NCI-H510A treated with DMSO at 0.1 percent for 48 hours (cell line): ENCODE results near the gene GPR50.

Experiments
- DNase-seq: peaks from one replicate; lab custom pipeline; 2025; lab: John Stamatoyannopoulos, UW

The GPR50 gene

DNA sequence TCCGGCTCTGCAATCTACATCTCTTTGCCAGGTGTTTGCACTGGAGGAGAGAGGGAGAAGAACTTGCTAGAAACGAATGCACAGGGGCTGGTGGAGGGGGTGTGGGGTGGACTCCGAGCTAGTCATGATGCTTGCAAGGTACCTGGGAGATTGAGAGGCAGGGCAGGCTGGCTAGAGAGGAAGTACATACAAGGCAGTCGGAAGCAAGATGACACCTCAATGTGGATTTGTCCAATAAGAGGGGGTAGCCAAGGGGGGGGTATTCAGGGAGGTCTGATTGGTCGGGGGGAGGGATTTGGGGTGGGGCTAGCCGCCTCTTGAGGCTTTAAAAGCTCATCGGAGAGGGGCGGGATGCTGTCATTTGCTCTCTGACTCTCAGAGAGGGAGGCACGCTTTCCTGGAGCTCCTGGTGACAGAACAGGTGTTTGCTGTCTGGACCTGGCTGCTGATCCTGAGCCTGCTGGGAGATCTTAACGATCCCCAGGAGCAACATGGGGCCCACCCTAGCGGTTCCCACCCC, at the start of gene GPR50:
Gene GPR50 (plus strand): TSS at position 354 of the 520 bp plus-strand sequence. CDS start 138 bp downstream, at position 492.
- no peak for DNase-seq

GRCh38 chrX:151132531-151132930, 43.9 kb upstream of the GPR50 start:
- no peak for DNase-seq

DNA sequence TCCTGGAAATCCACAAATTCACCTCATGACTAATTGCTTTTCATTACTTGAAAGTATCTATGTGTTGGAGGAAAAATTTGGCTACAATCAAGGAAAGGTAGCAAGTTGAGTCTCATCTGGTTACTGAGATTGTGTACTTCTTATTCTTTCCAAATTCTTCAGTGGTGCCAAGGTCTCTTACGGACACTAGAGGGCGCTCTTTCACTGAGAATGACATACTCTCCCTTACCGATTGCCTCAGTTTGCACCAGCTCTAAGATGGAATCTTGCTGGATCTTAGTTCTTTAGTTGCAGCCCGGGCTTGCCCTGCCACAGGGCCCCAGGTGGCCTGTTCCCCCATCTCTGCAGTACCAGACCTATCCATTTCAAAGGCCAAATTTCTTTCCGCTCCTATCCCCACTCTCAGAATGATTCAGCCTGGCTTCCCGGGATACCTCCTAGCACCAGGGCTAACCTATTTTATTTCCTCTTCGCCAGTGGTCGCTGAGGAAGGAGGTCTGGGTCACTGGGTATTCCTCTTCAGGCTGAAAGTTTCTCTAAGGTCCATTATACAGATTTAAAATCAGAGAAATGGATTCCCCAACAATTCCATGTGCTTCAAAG, 24.6 kb upstream of the GPR50 start:
- DNase-seq, result peak; percentile 43

DNA sequence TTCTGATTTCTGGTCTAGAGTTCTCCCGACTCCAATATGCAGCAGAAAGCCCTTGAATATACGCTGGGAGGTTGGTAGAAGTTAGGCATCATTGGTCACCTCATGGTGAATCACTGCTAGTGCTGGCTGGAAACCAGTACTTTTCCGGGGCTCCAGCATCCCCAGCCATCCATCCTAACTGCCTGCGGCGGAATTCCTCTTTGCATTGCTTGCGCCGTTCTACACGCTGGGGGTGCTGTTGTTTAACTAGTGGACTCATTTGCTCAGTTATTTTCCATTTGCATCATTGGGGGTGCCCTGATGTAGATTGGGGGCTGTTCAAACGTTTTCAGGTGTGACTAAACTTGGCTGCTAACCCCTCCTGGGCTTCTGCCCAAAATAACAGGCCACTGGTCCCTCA, 23.3 kb upstream of the GPR50 start:
- DNase-seq, result no peak

- DNase-seq, result no peak
Measured at GRCh38 chrX:151153667-151154066, 22.7 kb upstream of the GPR50 start.

- DNase-seq, result no peak
Measured at GRCh38 chrX:151155234-151155633, 21.1 kb upstream of the GPR50 start.

GRCh38 chrX:151161690-151162089, 14.7 kb upstream of the GPR50 start:
- no peak for DNase-seq

- DNase-seq, result no peak
Measured at GRCh38 chrX:151167791-151168345, 8.5 kb upstream of the GPR50 start.

DNA sequence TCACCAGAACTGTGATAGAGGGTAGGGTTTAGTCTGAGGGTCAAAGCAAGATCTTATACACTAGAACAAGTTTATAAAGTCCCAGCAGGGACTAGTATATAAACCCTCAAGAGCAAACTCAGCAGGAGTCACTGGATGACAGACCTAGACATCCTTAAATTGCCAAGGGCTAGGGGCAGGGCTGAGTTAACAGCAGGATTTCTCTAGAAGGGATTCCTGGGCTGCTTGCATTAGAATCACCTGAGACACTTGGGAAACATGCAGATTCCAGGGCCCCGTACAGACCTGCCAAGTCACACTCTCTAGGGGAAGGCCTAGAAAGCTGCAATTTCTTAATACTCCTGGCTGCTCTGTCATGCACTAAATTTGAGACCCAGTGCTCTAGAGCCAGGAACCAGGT, 6.6 kb upstream of the GPR50 start:
- no peak for DNase-seq

DNA sequence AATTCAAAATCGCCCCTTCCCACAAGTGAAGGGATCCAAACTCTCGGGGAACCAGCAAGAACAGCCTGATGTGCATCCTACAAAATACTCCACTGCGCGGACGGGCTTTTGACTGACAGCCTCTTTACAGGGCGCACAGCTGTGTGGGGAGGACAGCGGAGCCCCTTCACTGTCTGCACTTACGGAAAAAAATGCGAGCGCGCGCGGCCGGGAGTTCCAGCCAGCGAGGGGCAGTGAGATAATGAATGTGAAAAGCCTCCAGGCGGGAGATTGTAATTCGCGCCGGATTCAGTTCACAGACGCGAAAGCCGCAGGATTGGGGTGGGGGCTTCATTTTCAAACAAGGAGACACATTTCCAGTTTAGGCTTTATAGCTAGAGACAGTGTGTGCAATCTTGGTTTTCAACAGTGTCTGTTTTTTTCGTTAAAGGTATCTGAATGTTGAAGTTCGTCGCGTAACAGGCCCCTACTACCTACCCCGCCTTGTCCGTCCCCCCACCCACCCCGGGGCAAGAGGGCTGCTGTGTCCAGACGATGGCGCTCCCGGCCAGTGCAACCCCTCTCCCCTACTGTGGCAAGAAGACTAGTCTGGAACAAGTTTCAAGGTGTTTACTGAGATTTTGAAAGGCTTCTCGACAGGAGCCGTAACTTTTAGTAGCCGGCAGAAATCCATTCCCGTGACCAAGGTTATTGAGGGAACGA, 1.7 kb upstream of the GPR50 start:
- DNase-seq, result no peak

DNA sequence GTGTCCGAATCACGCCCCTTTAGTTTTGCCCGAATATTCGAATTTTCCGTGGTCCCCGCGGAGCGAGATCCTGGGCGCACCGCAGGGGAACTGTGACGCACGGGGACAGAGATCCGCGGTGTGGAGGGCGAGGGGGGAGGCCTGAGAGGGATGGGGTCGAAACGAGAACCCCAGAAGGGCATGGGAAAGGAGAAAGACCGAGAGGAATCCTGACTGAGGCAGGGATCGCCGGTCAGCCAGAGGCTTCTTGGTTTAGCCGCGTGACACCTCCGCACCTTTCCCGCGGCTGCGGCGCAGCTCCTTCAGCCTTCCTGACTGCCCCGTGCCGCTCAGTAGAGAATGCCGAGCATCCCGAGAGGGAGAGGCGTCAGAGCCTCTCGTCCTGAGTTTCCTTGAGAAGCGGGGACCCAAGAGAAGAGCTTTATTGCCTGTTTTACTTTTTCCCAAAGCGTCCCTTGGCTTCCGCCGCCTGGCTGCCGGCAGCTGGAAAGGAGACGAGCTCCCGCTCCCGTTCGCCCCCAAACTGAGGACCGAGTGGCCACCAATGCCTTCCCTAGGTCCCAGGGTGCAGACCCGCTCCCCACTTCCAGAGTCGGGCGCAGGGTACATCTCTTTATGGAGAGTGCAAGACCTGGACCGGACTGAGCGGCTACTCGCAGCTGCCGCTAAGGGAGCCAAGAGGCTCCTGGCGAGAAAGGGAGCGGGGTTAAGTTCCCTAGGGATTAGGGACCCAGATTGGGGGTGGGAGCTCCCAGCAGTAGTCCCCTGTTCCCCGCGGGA, 911 bp upstream of the GPR50 start:
- no peak for DNase-seq

DNA sequence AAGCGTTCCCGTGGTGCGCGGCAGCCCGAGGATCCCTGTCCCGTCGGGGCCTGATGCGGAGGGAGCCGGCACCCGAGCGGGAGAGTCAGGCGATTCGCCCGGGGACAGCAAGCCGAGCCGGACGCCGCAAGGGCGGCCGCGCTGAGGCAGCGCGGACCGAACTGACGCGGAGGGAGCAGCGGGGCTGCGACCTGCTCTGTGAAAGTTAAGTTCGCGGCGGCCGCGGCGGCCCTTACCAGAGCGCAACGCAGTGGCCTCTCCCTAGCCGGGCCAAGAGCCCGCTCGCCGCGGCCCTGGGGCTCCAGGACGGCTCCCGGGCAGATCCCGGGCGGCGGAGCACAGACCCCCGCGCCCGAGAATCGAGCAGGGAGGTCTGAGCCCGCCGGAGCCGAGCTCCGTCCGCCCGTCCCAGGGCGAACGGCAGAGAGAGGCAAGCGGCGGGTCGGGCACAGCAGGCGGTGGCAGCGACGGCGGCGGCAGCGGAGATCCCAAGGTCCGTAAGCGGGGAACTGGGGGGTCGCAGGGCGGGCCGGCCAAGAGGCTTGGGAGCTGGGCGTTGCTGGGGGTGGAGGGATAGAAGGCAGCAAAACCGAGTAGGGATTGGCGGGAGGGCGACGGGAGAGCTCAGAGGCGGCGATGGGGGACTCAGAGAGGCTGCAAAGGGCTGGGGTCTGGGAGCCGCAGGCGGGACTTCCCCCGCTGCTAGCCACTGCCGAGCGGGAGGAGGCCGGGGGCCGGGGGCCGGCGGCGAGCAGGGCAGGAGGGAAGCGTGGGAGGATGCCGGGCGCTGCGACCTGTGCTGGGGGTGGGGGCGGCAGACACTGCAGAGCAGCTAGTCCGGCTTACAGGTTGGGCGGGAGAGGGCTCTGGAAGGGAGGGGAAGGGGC, 1.0 kb downstream of the GPR50 start:
- DNase-seq, result no peak

DNA sequence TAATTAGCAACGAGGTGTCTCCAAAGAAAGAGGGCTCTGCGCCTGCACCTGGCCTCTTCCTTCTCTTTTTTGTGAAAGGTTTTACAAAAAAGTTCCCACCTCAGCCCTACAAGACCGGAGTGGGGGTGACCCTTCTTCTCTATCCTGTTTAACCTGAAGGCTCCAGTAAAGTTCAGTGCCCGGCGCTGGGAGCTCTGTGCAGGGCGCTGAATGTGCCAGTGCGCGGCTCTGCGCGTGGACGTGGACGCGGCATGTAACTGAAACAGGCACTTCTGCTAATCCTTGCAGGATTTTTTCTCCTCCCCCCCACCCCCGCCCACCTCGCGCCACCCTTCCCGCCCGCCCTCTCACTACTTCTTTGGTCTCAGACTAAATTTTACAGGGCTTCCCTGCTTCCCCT, 2.4 kb downstream of the GPR50 start:
- DNase-seq, result no peak

- no peak for DNase-seq
Measured at GRCh38 chrX:151180400-151180799, 4.0 kb downstream of the GPR50 start.

GRCh38 chrX:151181088-151181487, 4.7 kb downstream of the GPR50 start:
- no peak for DNase-seq

DNA sequence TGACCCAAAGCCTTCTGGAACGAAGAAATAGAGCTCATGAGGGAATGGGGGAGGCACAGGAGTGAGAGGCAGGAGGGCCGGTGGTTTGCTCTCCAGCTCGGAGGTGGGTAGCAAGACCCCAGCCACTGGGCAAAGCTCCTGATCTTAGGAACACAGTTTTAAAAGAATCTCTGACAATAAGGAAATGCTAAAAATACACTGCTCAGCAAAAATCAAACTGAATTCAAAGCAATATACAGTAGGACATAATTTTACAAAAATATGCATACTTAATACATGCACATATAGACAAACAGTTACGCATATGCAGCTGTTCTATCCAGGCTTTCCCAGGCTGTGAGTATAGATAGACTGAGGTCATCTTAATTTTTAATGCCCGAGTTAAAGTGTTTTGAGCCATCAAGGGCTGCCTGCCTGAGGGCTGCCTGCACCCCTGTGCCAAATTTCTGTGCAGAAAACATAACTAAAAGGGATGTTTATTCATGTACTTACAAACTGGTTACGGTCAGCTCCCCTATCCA, 6.9 kb downstream of the GPR50 start:
- DNase-seq, result no peak

DNA sequence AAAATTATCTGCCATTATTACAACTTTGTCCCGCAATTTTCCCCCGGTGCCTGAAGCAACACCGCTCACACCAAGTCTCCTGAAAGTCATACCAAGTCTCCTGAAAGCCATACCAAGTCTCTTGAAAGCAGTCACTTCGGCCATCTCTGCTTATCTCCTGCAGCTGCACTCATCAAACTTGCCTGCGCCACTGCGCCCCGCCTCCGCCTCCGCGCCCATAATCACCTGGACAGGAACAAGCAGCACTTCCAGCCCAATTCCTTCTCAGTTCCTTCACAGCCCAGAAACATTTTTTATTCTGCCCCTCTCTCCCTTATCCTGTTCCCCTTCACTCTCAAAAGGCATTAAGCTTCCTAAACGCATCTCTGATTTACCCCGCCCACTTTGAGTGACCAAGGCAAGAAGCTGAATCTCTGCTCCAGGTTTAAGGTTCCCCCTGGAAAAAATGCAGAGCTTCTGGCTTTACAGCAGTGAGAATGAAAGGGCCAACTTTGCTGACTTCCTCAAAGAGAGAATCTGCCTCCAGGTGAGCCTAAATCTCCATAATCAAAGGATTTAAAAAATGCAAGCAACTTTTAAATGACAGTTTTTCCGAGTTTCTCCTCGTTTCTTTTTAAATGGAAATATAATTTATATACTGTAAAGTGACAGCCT, 7.7 kb downstream of the GPR50 start:
- no peak for DNase-seq

DNA sequence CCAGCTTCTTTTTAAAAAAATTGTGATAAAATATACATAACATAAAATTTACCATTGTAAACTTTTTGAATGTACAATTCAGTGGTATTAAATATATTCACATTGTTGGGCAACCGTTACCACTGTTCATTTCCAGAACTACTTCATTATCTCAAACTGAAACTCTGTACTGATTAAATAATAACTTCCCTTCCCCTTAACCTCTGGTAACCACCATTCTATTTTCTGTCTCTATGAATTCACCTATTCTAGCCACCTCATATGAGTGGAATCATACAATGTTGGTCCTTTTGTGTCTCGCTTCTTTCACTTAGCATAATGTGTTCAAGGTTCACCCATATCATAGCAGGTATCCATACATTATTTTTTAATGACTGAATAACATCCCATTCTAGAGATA, 8.3 kb downstream of the GPR50 start:
- DNase-seq, result no peak

DNA sequence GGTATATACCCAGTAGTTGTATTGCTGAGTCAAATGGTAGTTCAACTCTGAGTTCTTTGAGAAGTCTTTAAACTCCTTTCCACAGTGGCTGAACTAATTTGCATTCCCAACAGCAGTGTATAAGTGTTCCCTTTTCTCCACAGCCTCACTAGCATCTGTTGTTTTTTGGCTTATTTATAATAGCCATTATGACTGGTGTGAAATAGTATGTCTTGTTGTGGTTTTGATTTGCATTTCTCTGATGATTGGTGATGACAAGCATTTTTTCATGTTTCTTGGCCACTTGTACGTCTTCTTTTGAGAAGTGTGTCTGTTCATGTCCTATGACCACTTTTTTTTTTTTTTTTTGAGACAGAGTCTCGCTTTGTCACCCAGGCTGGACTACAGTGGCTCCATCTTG, 30.5 kb downstream of the GPR50 start:
- no peak for DNase-seq

GRCh38 chrX:151225843-151226242, 49.5 kb downstream of the GPR50 start:
- DNase-seq, result no peak

- no peak for DNase-seq
Measured at GRCh38 chrX:151226941-151227340, 50.6 kb downstream of the GPR50 start.
